Measurements from ENCODE around the gene RAG2.

DNA sequence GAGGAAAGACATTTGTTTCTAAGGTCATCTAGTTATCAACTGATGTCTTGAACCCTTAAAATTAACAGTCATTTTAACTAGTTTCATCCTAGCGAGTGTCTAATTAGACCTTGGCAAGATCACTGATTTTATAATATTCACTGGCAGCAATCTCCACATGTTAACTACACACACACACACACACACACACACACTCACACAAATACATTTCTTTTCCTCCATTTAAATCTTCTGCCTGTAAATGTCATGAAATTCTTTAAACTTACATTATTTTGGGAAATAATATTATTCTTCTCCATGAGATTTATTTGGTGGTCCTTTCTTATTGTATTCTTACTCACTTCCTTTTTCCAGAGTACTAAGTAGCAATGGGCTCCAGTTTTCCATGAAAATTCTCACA is 6.6 kb downstream of the RAG2 start:
- TF ChIP-seq ARNTL (CRISPR knock-in tag; IDR thresholded peaks at IDR 0.05; ENCODE audit: borderline replicate concordance, low read depth) (no peak), ZNF565 (CRISPR knock-in tag; conservative IDR thresholded peaks at IDR 0.05; ENCODE audit: low read depth) (no peak), ISL1 (CRISPR knock-in tag; IDR thresholded peaks at IDR 0.05) (no peak), SNAI2 (CRISPR knock-in tag; IDR thresholded peaks at IDR 0.05) (no peak), ESRRG (CRISPR knock-in tag; IDR thresholded peaks at IDR 0.05) (no peak), GLIS3 (CRISPR knock-in tag; IDR thresholded peaks at IDR 0.05) (no peak), ZFP3 (CRISPR knock-in tag; IDR thresholded peaks at IDR 0.05) (no peak), ZFP30 (CRISPR knock-in tag; IDR thresholded peaks at IDR 0.05) (no peak), CSDC2 (CRISPR knock-in tag; IDR thresholded peaks at IDR 0.05) (no peak)
- TF ChIP-seq, protein P1, sequence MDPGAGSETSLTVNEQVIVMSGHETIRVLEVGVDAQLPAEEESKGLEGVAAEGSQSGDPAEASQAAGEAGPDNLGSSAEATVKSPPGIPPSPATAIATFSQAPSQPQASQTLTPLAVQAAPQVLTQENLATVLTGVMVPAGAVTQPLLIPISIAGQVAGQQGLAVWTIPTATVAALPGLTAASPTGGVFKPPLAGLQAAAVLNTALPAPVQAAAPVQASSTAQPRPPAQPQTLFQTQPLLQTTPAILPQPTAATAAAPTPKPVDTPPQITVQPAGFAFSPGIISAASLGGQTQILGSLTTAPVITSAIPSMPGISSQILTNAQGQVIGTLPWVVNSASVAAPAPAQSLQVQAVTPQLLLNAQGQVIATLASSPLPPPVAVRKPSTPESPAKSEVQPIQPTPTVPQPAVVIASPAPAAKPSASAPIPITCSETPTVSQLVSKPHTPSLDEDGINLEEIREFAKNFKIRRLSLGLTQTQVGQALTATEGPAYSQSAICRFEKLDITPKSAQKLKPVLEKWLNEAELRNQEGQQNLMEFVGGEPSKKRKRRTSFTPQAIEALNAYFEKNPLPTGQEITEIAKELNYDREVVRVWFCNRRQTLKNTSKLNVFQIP (CRISPR knock-in tag; IDR thresholded peaks at IDR 0.05; ENCODE audit: borderline replicate concordance, low read depth) = no peak
- TF ChIP-seq, protein P2, sequence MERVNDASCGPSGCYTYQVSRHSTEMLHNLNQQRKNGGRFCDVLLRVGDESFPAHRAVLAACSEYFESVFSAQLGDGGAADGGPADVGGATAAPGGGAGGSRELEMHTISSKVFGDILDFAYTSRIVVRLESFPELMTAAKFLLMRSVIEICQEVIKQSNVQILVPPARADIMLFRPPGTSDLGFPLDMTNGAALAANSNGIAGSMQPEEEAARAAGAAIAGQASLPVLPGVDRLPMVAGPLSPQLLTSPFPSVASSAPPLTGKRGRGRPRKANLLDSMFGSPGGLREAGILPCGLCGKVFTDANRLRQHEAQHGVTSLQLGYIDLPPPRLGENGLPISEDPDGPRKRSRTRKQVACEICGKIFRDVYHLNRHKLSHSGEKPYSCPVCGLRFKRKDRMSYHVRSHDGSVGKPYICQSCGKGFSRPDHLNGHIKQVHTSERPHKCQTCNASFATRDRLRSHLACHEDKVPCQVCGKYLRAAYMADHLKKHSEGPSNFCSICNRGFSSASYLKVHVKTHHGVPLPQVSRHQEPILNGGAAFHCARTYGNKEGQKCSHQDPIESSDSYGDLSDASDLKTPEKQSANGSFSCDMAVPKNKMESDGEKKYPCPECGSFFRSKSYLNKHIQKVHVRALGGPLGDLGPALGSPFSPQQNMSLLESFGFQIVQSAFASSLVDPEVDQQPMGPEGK (CRISPR knock-in tag; IDR thresholded peaks at IDR 0.05; ENCODE audit: borderline replicate concordance) = no peak
- TF ChIP-seq, protein P3, sequence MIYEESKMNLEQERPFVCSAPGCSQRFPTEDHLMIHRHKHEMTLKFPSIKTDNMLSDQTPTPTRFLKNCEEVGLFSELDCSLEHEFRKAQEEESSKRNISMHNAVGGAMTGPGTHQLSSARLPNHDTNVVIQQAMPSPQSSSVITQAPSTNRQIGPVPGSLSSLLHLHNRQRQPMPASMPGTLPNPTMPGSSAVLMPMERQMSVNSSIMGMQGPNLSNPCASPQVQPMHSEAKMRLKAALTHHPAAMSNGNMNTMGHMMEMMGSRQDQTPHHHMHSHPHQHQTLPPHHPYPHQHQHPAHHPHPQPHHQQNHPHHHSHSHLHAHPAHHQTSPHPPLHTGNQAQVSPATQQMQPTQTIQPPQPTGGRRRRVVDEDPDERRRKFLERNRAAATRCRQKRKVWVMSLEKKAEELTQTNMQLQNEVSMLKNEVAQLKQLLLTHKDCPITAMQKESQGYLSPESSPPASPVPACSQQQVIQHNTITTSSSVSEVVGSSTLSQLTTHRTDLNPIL (CRISPR knock-in tag; IDR thresholded peaks at IDR 0.05; ENCODE audit: low read depth) = no peak
